Left renal pelvis (tissue), 4 donors: ENCODE data around the gene PTGDR2. TPM values are rescaled to one million over a fixed set of nuclear protein-coding genes. Genes with fewer than 3 reads are reported as not detected.

ENCODE experiments used
- DNase-seq, 4 donors: peaks; one replicate each; pipeline ENCODE4 v3.0.0-alpha.2; 2013; ENCODE audit warnings: low read depth in 4 of 4, low spot score in 3 of 4
- polyA plus RNA-seq, 4 donors: library from polyadenylated mRNA; unstranded; fragments of 120-200 nt; gene quantifications; one replicate each; pipeline ENCODE4 v1.2.1, GENCODE V29; 2013; ENCODE audit not compliant: insufficient read length in 4 of 4

The PTGDR2 gene
- polyA plus RNA-seq, result under 1 TPM; 0.14 to 0.74 (median 0.27) TPM

GRCh38 chr11:60855726-60856633 lies at the start of gene PTGDR2:
Gene PTGDR2 (minus strand): TSS chr11:60855950. CDS start chr11:60853722, 2,228 bp downstream.
- DNase-seq, result no peak

DNA sequence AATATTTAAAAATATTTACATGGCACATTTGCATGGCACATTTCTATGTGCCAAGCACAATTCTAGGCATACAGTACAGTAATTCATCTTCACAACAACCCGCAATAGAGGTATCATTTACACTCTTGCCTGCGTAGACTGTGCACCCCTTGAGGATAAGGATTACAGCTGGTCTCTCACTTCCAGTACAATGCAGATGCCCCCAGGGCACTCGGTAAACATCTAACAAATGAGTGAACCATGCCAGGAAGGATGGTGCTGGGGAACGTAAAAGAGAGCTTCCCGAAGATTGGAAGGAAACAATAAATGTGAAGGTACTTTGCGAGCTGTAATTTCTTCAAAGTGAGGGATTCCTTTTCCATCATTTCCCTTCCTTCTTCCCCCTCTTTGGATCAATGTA lies 49.3 kb upstream of the PTGDR2 start:
- no peak for DNase-seq

DNA sequence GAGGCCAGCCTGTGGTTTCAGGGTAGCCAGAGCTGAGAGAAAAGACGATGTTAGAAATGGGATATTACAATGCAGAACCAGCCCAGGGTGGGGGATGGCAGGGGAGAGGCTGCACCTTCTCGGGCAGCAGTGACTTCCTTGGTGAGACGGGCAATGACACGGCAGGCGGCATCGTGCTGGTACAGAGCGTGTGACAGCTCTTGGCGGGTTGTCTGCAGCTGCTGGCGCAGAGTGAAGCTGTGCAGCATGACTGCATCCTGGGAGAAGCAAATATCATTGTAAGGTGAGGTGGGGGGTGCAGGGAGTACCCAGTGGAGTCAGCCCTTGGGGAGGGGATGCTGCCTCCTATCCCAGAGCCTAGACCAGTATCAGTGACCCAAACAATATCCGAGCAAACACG lies 46.9 kb upstream of the PTGDR2 start:
- no peak for DNase-seq

DNA sequence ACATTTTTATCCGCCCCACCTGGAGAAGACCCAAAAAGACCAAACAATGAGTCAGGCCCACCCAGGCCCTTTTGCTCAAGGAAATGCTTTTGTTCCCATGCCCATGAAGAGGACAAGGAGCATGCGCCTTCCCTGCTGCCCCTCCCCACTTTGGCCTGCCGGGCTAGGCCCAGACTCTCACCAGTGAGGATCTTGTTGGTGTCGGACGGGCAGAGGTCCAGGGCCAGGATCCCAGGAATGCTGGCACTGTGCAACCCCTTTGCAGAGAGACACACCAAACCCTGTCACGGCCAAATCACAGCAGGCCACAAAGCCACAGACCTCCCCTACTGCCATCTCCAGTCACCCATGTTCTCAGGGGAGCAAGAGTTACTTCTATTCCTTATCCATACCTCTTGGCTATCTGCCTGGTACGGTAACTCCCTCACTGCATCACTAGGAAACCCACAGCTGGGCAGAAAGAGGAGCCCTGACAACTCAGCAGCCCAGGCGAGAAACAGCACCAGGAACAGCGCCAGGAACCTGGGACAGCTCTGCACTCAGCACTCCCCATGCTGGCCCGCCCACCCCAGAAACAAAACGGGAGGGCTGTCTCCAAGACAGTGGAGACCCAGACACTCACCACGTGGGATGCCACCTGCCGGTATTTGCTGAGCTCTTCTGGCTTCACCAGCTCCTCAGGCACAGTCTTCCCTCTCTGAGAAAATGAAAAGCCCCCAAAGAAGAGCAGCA lies 45.1 kb upstream of the PTGDR2 start:
- DNase-seq, result no peak

DNA sequence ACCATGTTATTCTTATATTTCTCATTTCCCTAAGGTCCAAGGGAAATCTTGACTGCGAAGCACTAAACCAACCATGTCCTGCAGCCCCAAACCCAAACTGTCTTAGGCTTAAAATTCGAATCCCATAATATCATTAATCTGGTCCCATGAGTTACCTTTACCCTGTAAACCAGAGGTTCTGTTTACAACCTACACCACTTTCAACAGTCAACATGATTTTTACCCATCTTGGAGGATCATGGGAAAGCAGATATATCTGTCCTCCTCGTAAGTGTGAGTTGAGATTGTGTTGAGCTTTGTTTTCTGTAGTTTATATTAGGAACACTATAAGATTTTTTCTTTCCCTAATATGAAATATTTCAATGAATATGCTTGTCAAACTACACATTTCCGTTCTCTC lies 44.2 kb upstream of the PTGDR2 start:
- DNase-seq, result no peak

DNA sequence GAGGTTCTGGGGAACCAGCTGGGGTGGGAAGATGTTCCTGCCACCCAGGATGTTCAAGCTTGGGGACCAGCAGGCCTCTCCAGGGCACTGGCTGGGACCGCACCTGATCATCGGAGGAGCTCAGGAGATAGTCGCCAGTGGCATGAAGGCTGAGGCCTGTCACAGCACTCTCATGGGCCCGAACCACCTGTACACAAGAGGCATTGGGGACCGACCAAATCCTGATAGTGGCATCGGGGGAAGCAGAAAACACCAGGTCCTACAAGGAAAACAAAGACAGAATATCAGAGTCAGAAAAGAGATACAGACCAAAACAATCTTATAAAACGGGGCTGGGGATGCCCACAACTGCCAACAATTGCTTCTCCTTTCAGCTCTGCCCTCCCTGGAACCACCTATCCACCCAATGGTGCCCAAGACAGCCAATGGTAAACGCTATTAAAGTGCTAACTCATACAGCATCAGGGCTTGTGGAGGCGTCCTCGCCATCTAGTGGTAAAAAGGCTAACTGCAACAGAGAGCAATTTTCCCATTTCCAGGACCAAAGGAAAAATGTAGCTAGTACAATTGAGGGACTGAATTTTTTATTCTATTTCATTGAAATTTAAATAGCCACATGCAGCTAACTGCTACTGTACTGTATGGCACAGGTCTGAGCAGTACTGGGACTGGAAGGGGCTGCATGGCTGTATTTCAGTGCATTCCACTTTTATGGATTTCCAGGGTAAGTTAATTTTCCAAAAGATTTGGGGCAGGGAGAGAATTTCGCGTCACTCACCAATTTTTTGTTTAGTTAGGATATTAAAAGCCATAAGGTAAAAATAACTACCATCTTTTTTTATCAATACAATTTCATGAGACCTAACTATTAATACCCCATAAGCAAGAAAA lies 43.5 kb upstream of the PTGDR2 start:
- DNase-seq, result no peak

- no peak for DNase-seq
Observed at GRCh38 chr11:60897496-60897895, 41.7 kb upstream of the PTGDR2 start.

- no peak for DNase-seq
Observed at GRCh38 chr11:60895687-60896086, 39.9 kb upstream of the PTGDR2 start.

DNA sequence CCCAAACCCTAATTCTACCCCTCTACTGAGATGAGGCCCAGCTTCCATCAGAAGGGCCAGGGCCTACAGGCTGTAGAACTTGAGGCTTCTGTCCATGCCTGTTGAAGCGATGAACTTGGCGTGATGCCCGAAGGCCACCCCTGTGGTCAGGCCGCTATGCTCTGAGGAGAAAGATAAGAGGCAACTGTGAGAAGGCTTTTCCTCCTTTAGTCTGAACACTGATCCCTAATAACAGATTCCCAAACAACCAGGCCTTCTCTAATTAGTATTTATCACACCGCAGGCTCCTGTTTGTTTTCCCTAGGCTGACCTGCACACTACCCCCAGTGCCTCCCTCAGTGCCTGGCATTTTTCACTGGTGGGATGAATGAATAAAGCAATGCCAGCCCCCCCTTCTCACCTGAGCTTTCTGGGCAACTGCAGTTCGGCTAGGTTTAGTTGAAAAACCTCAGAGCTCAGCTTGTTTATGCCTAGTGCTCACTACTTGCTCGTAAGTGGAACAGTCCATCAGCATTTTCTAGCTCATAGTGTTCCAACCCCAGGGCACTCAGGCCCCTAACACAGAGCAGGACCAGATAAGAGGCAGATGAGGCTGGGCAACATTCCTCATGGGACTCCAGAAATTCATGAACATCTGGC lies 35.5 kb upstream of the PTGDR2 start:
- DNase-seq, result no peak

DNA sequence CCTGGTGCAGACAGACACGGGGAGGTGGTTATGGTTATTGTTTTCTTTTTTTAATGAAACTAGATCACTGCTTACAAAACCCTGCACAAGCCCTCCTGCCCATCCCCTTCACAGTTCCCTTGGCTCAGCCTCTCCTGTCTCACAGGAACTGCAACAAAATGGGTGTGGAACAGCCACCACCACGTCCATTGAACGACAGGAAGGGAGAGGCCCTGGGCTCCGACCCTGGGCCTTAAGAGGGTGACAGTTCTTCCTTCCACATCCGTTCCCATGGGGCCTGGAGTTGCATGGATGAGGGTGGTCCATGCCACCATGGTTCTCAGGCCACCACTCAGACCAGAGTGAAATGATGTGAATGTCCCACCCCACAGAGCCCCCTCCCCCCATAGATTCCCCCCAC lies 34.9 kb upstream of the PTGDR2 start:
- DNase-seq, result no peak

DNA sequence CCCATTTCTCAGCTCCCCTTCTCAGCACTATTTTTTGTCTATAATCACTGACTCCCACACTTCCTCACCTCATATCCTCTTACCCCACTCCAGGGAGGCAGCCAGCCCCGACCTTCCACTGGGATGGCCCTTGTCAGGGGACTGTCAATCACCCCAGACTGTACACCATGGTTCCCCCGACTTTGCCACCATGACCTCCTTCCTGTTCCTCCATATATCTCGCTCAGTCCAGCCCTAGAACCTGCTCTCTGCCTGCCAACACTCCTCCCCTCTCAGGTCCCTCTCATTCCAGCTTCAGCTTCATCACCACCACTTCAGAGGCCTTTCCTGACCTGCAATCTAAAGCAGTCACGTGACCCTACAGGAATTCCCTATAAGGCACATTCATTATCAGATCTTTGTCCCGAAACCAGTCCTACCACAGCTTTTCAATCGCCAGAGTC lies 34.1 kb upstream of the PTGDR2 start:
- no peak for DNase-seq

GRCh38 chr11:60887556-60887955 lies 31.8 kb upstream of the PTGDR2 start:
- no peak for DNase-seq

- no peak for DNase-seq
Observed at GRCh38 chr11:60880643-60881282, 25.0 kb upstream of the PTGDR2 start.

DNA sequence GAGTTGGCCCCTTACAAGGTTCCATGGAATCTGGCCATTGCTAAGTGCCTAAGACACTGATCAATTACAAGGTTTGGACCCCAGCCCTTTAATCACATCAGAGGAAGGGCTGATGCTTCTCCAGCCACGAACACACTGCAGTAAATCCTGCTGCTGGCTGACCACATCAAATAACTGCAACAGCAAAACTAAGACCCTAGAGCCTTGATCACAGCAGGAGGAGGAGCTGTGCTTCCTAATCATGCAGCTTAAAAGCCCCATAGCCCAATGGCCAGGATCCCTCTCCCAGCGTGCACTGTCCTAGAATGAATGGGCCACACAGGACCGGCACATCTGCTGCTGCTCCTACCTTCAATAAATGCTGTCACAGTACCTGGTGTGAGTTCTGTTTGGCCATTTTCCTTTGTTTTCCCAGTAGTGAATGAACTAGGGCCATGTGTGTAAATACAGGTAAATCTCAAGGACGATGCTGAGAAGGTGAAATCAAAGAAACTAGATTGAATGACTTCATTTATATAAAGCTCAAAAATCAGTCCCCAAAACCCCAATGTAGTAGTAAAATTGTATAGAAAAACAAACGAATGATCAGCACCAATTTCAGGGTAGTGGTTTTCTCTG lies 24.3 kb upstream of the PTGDR2 start:
- no peak for DNase-seq

GRCh38 chr11:60879104-60879503 lies 23.4 kb upstream of the PTGDR2 start:
- DNase-seq, result no peak

DNA sequence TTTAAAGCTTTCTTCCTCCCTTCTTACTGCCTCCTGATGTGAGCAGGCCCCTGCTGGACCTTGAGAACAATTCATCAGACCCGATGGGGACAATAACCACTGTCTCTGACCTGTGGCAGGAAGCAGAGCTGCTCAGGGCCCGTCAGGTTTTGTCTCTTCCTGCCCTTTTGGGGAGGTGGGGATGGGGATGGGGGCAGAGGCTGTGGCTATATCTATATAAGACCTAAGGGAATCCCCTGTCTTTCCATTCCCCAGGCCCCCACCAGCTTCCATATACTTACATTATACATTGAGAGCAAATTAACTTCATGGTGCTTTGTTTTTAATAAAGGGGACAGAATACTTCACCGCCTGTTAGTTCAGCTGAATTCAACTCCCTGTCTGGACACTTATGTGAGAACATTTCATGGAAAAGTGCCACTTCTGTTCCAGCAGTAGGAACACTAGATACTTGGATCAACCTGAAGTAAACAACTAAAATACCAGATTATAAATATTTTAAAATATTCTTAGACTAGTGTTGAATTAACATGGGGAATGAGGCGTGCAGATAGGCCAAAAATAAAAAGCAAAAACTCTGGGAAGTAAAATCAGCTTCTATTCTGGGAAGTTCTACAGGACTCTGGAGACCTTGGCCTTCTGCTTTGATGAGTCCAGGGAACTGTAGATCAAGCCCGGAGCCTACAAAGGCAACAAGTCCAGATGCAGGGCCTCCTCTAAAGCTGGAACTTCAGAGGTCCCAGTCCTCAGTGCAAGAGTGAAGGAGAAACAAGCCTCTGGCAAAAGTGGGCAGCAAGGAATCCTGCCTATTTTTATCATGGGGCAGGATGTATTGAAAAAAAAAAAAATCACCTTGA lies 22.7 kb upstream of the PTGDR2 start:
- no peak for DNase-seq

DNA sequence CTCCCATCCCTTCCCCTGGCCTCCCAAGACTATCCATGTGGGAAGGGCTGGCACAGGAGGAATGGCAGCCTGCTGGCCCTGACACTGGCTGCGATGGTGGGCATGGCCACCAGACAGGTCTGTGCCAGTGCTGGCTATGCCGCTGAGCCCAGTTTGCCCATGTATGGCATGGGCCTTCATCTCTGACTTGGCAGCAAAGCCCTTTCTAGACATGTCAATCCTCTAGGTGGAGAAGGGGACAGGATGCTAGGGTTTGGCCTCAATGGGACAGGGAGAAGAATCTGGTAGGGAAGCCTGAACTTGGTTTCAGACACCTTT lies 20.4 kb upstream of the PTGDR2 start:
- no peak for DNase-seq

GRCh38 chr11:60875366-60876167 lies 19.8 kb upstream of the PTGDR2 start:
- no peak for DNase-seq
